H9 (cell line): ENCODE measurements around the gene SFI1. TPM values are rescaled to one million over a fixed set of nuclear protein-coding genes. Genes with fewer than 3 reads are reported as not detected.

Experiments
- DNase-seq: peaks from one replicate; pipeline ENCODE4 v3.0.0-alpha.2; 2017
- H2AFZ ChIP-seq: one replicate; pipeline ENCODE4 v1.6.1; 2013; ENCODE audit warnings: mild to moderate bottlenecking, low read length, control low read depth, moderate library complexity
- H2AK5ac ChIP-seq: 2 replicates; pipeline ENCODE4 v1.6.1; 2013; ENCODE audit warnings: low read length, control low read depth, mixed read lengths; ENCODE audit not compliant: insufficient read length
- H2BK120ac ChIP-seq: one replicate; pipeline ENCODE4 v1.6.1; 2013; ENCODE audit warnings: low read depth, mild to moderate bottlenecking, low read length, control low read depth, inconsistent platforms; ENCODE audit not compliant: poor library complexity, severe bottlenecking
- H2BK12ac ChIP-seq: 2 replicates; pipeline ENCODE4 v1.6.1; 2013; ENCODE audit warnings: low read length, control low read depth, mixed read lengths, low read depth; ENCODE audit not compliant: insufficient read length
- H2BK15ac ChIP-seq: 2 replicates; pipeline ENCODE4 v1.6.1; 2013; ENCODE audit warnings: low read depth, low read length, control low read depth
- H2BK20ac ChIP-seq: one replicate; pipeline ENCODE4 v1.6.1; 2013; ENCODE audit warnings: low read depth, mild to moderate bottlenecking, low read length, control low read depth, inconsistent platforms; ENCODE audit not compliant: poor library complexity, severe bottlenecking
- H2BK5ac ChIP-seq: 2 replicates; pipeline ENCODE4 v1.6.1; 2013; ENCODE audit warnings: low read length, control low read depth, mixed read lengths; ENCODE audit not compliant: insufficient read length
- H3K14ac ChIP-seq: 2 replicates; pipeline ENCODE4 v1.6.1; 2013; ENCODE audit warnings: low read length, control low read depth; ENCODE audit not compliant: insufficient read depth
- H3K18ac ChIP-seq: 2 replicates; pipeline ENCODE4 v1.6.1; 2013; ENCODE audit warnings: low read depth, mild to moderate bottlenecking, mixed read lengths, low read length, control low read depth; ENCODE audit not compliant: insufficient read length
- H3K23ac ChIP-seq: 2 replicates; pipeline ENCODE4 v1.6.1; 2013; ENCODE audit warnings: low read length, control low read depth, mixed read lengths, low read depth; ENCODE audit not compliant: insufficient read length
- H3K23me2 ChIP-seq: 2 replicates; pipeline ENCODE4 v1.6.1; 2013; ENCODE audit warnings: low read depth, mild to moderate bottlenecking, mixed read lengths, low read length, control low read depth; ENCODE audit not compliant: insufficient read length, poor library complexity, severe bottlenecking
- H3K27ac ChIP-seq: 2 replicates; pipeline ENCODE4 v1.5.1; 2013; ENCODE audit warnings: low read length, control low read depth, mixed read lengths, low read depth; ENCODE audit not compliant: insufficient read length
- H3K27me3 ChIP-seq: 2 replicates; pipeline ENCODE4 v1.6.1; 2013; ENCODE audit warnings: low read length, control low read depth, inconsistent platforms; ENCODE audit not compliant: insufficient read depth
- H3K4ac ChIP-seq: 2 replicates; pipeline ENCODE4 v1.6.1; 2013; ENCODE audit warnings: low read depth, mild to moderate bottlenecking, control low read depth, inconsistent platforms, low read length, moderate library complexity
- H3K4me1 ChIP-seq: 2 replicates; pipeline ENCODE4 v1.6.1; 2013; ENCODE audit warnings: low read length, control low read depth, inconsistent platforms; ENCODE audit not compliant: insufficient read depth
- H3K4me2 ChIP-seq: 2 replicates; pipeline ENCODE4 v1.6.1; 2013; ENCODE audit warnings: low read length, control low read depth, mixed read lengths; ENCODE audit not compliant: insufficient read length, insufficient read depth
- H3K56ac ChIP-seq: 2 replicates; pipeline ENCODE4 v1.6.1; 2013; ENCODE audit warnings: low read depth, mild to moderate bottlenecking, mixed read lengths, low read length, control low read depth; ENCODE audit not compliant: insufficient read length
- H3K79me1 ChIP-seq: 2 replicates; pipeline ENCODE4 v1.6.1; 2013; ENCODE audit warnings: low read depth, mild to moderate bottlenecking, moderate library complexity, low read length, control low read depth, inconsistent platforms; ENCODE audit not compliant: insufficient read depth, poor library complexity, severe bottlenecking
- H3K79me2 ChIP-seq: 2 replicates; pipeline ENCODE4 v1.6.1; 2013; ENCODE audit warnings: low read length, control low read depth, inconsistent platforms; ENCODE audit not compliant: insufficient read depth
- H3K9ac ChIP-seq: 2 replicates; pipeline ENCODE4 v1.6.1; 2013; ENCODE audit warnings: low read length, control low read depth, mixed read lengths; ENCODE audit not compliant: insufficient read length; ENCODE audit errors: extremely low read depth
- H3K9me3 ChIP-seq: one replicate; pipeline ENCODE4 v1.6.1; 2013; ENCODE audit warnings: low read depth, low read length, inconsistent platforms; ENCODE audit not compliant: control insufficient read depth
- H3T11ph ChIP-seq: one replicate; pipeline ENCODE4 v1.6.1; 2013; ENCODE audit warnings: mild to moderate bottlenecking, low read length, control low read depth, inconsistent platforms
- H4K20me1 ChIP-seq: one replicate; pipeline ENCODE4 v1.6.1; 2013; ENCODE audit not compliant: control insufficient read depth, insufficient read length, insufficient read depth
- H4K5ac ChIP-seq: 2 replicates; pipeline ENCODE4 v1.6.1; 2013; ENCODE audit warnings: low read depth, mild to moderate bottlenecking, mixed read lengths, low read length, control low read depth; ENCODE audit not compliant: insufficient read length
- H4K8ac ChIP-seq: replicated peaks from 2 replicates; pipeline ENCODE4 v1.6.1; 2013; ENCODE audit warnings: low read length, control low read depth, mixed read lengths, low read depth; ENCODE audit not compliant: insufficient read length
- H4K91ac ChIP-seq: 2 replicates; pipeline ENCODE4 v1.6.1; 2013; ENCODE audit warnings: low read depth, mild to moderate bottlenecking, moderate library complexity, mixed read lengths, low read length, control low read depth; ENCODE audit not compliant: insufficient read length
- H3K27ac Mint-ChIP-seq, 3 experiments: 2 replicates in 2 of 3; 3 replicates in 1 of 3; pipeline ENCODE4 v1.8.0; 2020 to 2021; ENCODE audit warnings: mixed read lengths in 3 of 3, mild to moderate bottlenecking in 1 of 3, moderate library complexity in 1 of 3
- H3K27me3 Mint-ChIP-seq: 2 replicates; pipeline ENCODE4 v1.8.0; 2021; ENCODE audit warnings: low read depth, mild to moderate bottlenecking, moderate library complexity, mixed read lengths
- H3K36me3 Mint-ChIP-seq, 3 experiments: 2 replicates in 2 of 3; 3 replicates in 1 of 3; pipeline ENCODE4 v1.8.0; 2020 to 2021; ENCODE audit warnings: low read depth in 3 of 3, mixed read lengths in 3 of 3; ENCODE audit not compliant: insufficient read depth in 1 of 3
- H3K4me1 Mint-ChIP-seq, 2 experiments: 2 replicates each; pipeline ENCODE4 v1.8.0; 2020; ENCODE audit warnings: mixed read lengths in 2 of 2
- H3K4me3 Mint-ChIP-seq, 2 experiments: 2 replicates in 1 of 2; 3 replicates in 1 of 2; pipeline ENCODE4 v1.8.0; 2020 to 2021; ENCODE audit warnings: mild to moderate bottlenecking in 2 of 2, mixed read lengths in 2 of 2, moderate library complexity in 1 of 2
- H3K9me3 Mint-ChIP-seq, 2 experiments: 2 replicates in 1 of 2; 3 replicates in 1 of 2; pipeline ENCODE4 v1.8.0; 2020; ENCODE audit warnings: mild to moderate bottlenecking in 2 of 2, mixed read lengths in 2 of 2, moderate library complexity in 1 of 2
- CTCF ChIP-seq: fragments of 200-600 bp; sonication (generic); conservative IDR thresholded peaks from 3 replicates; pipeline ENCODE4 v1.8.0; 2021; ENCODE audit warnings: antibody characterized with exemption, mild to moderate bottlenecking
- WGBS: extraction: QIAGEN DNeasy Blood & Tissue Kit; methylation state at CpG from one replicate; pipeline ENCODE4 v1.1.7; 2013; ENCODE audit warnings: missing lambda C conversion rate, low lambda C conversion rate, mixed read lengths; ENCODE audit not compliant: insufficient read length; ENCODE audit errors: extremely low coverage; 5-methylcytosine and 5-hydroxymethylcytosine counted together
- total RNA-seq: library from RNA; stranded (reverse); gene quantifications from 2 replicates; pipeline ENCODE4 v1.2.1, GENCODE V29; 2021

Gene SFI1
- total RNA-seq, 1 experiment from 2014 or later: 26.4 TPM

- H2BK5ac ChIP-seq: no peak overlapping the region
- no peak for TF ChIP-seq CTCF
- H2AFZ ChIP-seq: no peak overlapping the region
- WGBS: no CpG with 5 or more reads among the region's 4 CpGs
- H3K23me2 ChIP-seq: no peaks in the 10 kb centered on the region
- H3K4me3 Mint-ChIP-seq: no peak overlapping the region
- H3K23ac ChIP-seq: no peak overlapping the region
- no peak overlapping the region for H3K4ac ChIP-seq
- no peak overlapping the region for H3T11ph ChIP-seq
- no peaks in the 10 kb centered on the region for H4K20me1 ChIP-seq
- H2BK120ac ChIP-seq: no peak overlapping the region
- no peak overlapping the region for H4K91ac ChIP-seq
- 0 out of 7 replicates have a peak overlapping the region, but pooled peaks of 1 of the 3 experiments have one; percentile 54 for H3K27ac Mint-ChIP-seq
- H3K79me2 ChIP-seq: no peaks in the 10 kb centered on the region
- no peak overlapping the region for H2AK5ac ChIP-seq
- no peak overlapping the region for H3K9ac ChIP-seq
- H3K36me3 Mint-ChIP-seq: peaks cover 19 to 49% (median 32%) of the 10 kb centered on the region in 3 experiments
- no peak overlapping the region for H3K18ac ChIP-seq
- H3K14ac ChIP-seq: no peak overlapping the region
- no peaks in the 10 kb centered on the region; the same call in 1 of the 2 replicates for H3K27me3 Mint-ChIP-seq
- H4K5ac ChIP-seq: no peak overlapping the region
- no peak overlapping the region for H3K27ac ChIP-seq
- no peak overlapping the region for H4K8ac ChIP-seq
- no peaks in the 10 kb centered on the region for H3K27me3 ChIP-seq
- no peaks in the 10 kb centered on the region for H3K4me1 ChIP-seq
- H2BK15ac ChIP-seq: no peak overlapping the region
- no peak overlapping the region for H2BK20ac ChIP-seq
- H3K4me1 Mint-ChIP-seq: no peaks in the 10 kb centered on the region
- no peak overlapping the region for H3K4me2 ChIP-seq
- H3K9me3 ChIP-seq: no peaks in the 10 kb centered on the region
- no peak overlapping the region for H2BK12ac ChIP-seq
- no peaks in the 10 kb centered on the region for H3K9me3 Mint-ChIP-seq
- H3K56ac ChIP-seq: no peak overlapping the region
- H3K79me1 ChIP-seq: peaks cover 6% of the 10 kb centered on the region
- no peak for DNase-seq
Observed at GRCh38 chr22:31477329-31477728, 19.0 kb upstream of the SFI1 start.
